ENCODE measurements around the gene SLC25A43.

DNA sequence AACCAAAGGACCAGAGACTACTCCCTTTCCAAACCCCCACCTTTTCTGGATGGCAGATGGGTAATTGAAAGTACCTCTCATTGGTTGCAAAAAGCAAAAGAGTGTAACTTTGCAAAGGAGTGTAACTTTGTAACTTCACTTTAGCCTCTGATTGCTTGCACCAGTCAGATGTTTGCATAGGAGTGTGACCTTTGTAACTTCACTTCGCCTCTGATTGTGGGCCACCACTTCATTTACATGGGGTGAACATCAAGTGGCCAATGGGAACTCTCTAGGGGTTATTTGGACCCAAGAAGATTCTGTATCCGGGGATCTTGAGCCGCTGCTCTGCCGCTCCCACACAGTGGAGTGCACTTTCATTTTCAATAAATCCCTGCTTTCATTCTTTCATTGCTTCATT, 9.9 kb upstream of the SLC25A43 start:
- TF ChIP-seq EZH2phosphoT487 (IDR thresholded peaks at IDR 0.05; ENCODE audit: unreplicated experiment) (no peak), EZH2 (IDR thresholded peaks at IDR 0.05; ENCODE audit: low read depth, unreplicated experiment) (no peak), POLR2AphosphoS5 (IDR thresholded peaks at IDR 0.05; ENCODE audit: low read depth) (no peak), CREB1 (CRISPR knock-in tag; IDR thresholded peaks at IDR 0.05; ENCODE audit: low read depth) (no peak), STAT1 (IDR thresholded peaks at IDR 0.05; ENCODE audit: unreplicated experiment) (no peak), JUNB (IDR thresholded peaks at IDR 0.05; ENCODE audit: unreplicated experiment) (no peak), ZNF114 (CRISPR knock-in tag; IDR thresholded peaks at IDR 0.05) (no peak)
- TF ChIP-seq, protein P1, sequence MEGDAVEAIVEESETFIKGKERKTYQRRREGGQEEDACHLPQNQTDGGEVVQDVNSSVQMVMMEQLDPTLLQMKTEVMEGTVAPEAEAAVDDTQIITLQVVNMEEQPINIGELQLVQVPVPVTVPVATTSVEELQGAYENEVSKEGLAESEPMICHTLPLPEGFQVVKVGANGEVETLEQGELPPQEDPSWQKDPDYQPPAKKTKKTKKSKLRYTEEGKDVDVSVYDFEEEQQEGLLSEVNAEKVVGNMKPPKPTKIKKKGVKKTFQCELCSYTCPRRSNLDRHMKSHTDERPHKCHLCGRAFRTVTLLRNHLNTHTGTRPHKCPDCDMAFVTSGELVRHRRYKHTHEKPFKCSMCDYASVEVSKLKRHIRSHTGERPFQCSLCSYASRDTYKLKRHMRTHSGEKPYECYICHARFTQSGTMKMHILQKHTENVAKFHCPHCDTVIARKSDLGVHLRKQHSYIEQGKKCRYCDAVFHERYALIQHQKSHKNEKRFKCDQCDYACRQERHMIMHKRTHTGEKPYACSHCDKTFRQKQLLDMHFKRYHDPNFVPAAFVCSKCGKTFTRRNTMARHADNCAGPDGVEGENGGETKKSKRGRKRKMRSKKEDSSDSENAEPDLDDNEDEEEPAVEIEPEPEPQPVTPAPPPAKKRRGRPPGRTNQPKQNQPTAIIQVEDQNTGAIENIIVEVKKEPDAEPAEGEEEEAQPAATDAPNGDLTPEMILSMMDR (conservative IDR thresholded peaks at IDR 0.05; ENCODE audit: low read depth in 2 of 2), result no peak
- TF ChIP-seq, protein P2, sequence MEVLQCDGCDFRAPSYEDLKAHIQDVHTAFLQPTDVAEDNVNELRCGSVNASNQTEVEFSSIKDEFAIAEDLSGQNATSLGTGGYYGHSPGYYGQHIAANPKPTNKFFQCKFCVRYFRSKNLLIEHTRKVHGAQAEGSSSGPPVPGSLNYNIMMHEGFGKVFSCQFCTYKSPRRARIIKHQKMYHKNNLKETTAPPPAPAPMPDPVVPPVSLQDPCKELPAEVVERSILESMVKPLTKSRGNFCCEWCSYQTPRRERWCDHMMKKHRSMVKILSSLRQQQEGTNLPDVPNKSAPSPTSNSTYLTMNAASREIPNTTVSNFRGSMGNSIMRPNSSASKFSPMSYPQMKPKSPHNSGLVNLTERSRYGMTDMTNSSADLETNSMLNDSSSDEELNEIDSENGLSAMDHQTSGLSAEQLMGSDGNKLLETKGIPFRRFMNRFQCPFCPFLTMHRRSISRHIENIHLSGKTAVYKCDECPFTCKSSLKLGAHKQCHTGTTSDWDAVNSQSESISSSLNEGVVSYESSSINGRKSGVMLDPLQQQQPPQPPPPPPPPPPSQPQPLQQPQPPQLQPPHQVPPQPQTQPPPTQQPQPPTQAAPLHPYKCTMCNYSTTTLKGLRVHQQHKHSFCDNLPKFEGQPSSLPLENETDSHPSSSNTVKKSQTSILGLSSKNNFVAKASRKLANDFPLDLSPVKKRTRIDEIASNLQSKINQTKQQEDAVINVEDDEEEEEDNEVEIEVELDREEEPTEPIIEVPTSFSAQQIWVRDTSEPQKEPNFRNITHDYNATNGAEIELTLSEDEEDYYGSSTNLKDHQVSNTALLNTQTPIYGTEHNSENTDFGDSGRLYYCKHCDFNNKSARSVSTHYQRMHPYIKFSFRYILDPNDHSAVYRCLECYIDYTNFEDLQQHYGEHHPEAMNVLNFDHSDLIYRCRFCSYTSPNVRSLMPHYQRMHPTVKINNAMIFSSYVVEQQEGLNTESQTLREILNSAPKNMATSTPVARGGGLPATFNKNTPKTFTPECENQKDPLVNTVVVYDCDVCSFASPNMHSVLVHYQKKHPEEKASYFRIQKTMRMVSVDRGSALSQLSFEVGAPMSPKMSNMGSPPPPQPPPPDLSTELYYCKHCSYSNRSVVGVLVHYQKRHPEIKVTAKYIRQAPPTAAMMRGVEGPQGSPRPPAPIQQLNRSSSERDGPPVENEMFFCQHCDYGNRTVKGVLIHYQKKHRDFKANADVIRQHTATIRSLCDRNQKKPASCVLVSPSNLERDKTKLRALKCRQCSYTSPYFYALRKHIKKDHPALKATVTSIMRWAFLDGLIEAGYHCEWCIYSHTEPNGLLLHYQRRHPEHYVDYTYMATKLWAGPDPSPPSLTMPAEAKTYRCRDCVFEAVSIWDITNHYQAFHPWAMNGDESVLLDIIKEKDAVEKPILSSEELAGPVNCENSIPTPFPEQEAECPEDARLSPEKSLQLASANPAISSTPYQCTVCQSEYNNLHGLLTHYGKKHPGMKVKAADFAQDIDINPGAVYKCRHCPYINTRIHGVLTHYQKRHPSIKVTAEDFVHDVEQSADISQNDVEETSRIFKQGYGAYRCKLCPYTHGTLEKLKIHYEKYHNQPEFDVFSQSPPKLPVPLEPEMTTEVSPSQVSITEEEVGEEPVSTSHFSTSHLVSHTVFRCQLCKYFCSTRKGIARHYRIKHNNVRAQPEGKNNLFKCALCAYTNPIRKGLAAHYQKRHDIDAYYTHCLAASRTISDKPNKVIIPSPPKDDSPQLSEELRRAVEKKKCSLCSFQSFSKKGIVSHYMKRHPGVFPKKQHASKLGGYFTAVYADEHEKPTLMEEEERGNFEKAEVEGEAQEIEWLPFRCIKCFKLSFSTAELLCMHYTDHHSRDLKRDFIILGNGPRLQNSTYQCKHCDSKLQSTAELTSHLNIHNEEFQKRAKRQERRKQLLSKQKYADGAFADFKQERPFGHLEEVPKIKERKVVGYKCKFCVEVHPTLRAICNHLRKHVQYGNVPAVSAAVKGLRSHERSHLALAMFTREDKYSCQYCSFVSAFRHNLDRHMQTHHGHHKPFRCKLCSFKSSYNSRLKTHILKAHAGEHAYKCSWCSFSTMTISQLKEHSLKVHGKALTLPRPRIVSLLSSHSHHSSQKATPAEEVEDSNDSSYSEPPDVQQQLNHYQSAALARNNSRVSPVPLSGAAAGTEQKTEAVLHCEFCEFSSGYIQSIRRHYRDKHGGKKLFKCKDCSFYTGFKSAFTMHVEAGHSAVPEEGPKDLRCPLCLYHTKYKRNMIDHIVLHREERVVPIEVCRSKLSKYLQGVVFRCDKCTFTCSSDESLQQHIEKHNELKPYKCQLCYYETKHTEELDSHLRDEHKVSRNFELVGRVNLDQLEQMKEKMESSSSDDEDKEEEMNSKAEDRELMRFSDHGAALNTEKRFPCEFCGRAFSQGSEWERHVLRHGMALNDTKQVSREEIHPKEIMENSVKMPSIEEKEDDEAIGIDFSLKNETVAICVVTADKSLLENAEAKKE (CRISPR knock-in tag; IDR thresholded peaks at IDR 0.05), result no peak
- TF ChIP-seq, protein P3, sequence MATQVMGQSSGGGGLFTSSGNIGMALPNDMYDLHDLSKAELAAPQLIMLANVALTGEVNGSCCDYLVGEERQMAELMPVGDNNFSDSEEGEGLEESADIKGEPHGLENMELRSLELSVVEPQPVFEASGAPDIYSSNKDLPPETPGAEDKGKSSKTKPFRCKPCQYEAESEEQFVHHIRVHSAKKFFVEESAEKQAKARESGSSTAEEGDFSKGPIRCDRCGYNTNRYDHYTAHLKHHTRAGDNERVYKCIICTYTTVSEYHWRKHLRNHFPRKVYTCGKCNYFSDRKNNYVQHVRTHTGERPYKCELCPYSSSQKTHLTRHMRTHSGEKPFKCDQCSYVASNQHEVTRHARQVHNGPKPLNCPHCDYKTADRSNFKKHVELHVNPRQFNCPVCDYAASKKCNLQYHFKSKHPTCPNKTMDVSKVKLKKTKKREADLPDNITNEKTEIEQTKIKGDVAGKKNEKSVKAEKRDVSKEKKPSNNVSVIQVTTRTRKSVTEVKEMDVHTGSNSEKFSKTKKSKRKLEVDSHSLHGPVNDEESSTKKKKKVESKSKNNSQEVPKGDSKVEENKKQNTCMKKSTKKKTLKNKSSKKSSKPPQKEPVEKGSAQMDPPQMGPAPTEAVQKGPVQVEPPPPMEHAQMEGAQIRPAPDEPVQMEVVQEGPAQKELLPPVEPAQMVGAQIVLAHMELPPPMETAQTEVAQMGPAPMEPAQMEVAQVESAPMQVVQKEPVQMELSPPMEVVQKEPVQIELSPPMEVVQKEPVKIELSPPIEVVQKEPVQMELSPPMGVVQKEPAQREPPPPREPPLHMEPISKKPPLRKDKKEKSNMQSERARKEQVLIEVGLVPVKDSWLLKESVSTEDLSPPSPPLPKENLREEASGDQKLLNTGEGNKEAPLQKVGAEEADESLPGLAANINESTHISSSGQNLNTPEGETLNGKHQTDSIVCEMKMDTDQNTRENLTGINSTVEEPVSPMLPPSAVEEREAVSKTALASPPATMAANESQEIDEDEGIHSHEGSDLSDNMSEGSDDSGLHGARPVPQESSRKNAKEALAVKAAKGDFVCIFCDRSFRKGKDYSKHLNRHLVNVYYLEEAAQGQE (IDR thresholded peaks at IDR 0.05; ENCODE audit: unreplicated experiment), result no peak
